GM18520 (cell line): ENCODE data around the gene DDI1.

Source experiments
- ATAC-seq: cut with Tn5 transposase; IDR thresholded peaks from one replicate; pipeline ENCODE4 v1.9.1; 2021; ENCODE audit not compliant: unreplicated experiment

Gene DDI1

DNA sequence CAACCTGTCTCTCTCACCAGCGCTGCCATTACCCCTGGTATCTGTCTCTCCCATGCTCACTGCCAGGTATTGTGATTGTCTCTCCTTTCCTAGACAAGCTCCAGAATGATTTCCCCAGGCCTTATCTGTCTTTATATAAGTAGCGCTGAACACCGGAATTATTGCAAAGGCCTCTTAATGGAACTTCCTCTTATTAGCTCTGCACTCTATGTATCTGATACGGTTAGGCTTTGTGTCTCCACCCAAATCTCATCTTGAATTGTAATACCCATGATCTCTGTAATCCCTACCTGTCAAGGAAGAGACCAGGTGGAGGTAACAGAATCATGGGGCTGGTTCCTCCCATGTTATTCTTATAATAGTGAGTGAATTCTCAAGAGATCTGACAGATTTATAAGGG lies 39.3 kb downstream of the DDI1 start:
- no peak for ATAC-seq

DNA sequence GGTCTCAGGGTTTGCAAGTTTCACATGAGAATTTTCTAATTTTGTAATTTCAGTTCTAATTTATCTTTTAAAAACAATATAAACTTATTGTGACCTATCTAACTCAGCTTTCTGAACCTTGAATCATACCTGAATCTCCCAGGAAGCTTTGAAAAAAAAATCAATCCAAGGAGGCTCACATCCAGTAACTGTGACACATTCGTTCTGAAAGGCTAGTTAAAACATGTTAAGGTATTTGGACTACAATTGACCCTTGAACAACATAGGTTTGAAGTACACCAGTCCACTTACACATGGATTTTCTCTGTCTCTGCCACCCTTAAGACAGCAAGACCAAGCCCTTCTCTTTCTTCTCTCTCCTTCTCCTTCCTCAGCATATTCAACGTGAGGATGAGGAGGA lies 40.0 kb downstream of the DDI1 start:
- no peak for ATAC-seq

DNA sequence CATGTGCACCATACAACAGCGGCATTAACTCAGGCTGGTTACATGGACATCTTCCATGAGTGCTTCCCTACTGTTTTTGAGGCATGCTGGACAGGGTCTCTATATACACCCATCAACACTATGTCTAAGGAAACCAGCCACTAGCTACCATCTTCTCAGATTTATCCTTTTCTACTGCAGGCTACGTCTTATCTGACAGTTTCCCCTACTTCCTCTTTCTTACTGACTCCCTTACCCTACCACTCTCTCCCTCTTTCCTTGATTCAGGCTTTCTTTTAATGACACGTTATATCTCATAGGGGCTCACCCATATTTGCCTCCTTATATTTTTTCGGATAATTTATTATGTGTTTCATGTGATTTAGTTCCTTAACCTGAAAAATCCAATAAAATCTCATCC lies 41.8 kb downstream of the DDI1 start:
- no peak for ATAC-seq

DNA sequence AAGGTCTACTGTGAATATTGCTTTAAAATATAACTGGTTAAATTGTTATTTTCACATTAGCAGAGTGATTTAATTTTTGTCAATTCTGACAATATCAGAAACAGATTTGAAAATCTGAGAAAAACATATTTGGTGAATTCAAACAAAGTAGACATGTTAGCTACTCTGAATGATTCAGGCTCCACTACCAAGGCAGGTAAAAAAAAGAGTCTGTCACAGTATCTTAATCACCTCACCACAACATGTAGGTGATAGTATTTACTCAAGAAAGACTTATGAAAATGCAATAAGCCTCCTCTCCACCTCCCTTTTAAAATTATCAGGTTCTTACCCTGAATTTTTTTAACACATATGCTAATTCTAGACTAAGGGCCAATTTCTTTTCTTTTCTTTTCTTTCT lies 42.6 kb downstream of the DDI1 start:
- ATAC-seq = no peak

DNA sequence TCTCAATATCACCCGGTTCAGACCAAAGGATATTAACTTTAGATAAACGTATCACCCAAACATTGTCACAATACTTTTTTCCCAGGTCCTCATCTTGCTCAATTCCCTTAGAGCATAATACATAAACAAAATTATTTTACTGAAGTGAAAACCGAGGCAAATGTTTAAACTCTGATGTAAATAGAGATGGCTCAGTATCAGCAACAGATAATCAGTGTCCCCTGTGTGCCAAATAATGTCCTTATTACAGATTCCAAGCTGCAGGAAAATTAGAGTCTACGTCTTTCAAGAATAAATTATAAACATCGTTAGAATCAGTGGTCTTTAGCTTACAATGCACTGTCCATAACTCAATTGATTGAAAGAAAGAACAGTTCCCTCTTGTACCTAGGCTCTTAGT lies 50.2 kb downstream of the DDI1 start:
- ATAC-seq = no peak
